Lower lobe of right lung (tissue), 2 donors: ENCODE results near the gene TMEM40. TPM values are rescaled to one million over a fixed set of nuclear protein-coding genes. Genes with fewer than 3 reads are reported as not detected.
A peak's percentile ranks its signal among the peaks of the same experiment; 100 is the strongest.
"Not testable (repeated sequence)": the region's sequence is repeated elsewhere in the genome, so short reads cannot be mapped to it uniquely, and the experiment has no call there.

Source experiments
- ATAC-seq, 2 donors: fragments of 200-7000 bp; cut with Tn5 transposase; one replicate each; pipeline ENCODE4 v1.9.1; 2020 to 2022; ENCODE audit warnings: mild to moderate bottlenecking in 2 of 2, moderate library complexity in 2 of 2
- DNase-seq: peaks from one replicate; pipeline ENCODE4 v3.0.0-alpha.2; 2020
- H3K27ac ChIP-seq: fragments of 200-600 bp; one replicate; pipeline ENCODE4 v1.8.0; 2022
- H3K27me3 ChIP-seq: fragments of 200-600 bp; one replicate; pipeline ENCODE4 v1.8.0; 2022; ENCODE audit warnings: low read depth
- H3K36me3 ChIP-seq: fragments of 200-600 bp; one replicate; pipeline ENCODE4 v1.8.0; 2022; ENCODE audit warnings: mild to moderate bottlenecking
- H3K4me1 ChIP-seq: fragments of 200-600 bp; one replicate; pipeline ENCODE4 v1.8.0; 2022
- H3K4me3 ChIP-seq: fragments of 200-600 bp; one replicate; pipeline ENCODE4 v1.8.0; 2022; ENCODE audit warnings: mild to moderate bottlenecking
- H3K9me3 ChIP-seq: fragments of 200-600 bp; one replicate; pipeline ENCODE4 v1.8.0; 2022
- intact Hi-C: fragments of 100-400 bp; cut with DNase I; formaldehyde crosslinking; loops from one replicate; pipeline ENCODE4 v1.11.0; 2022
- total RNA-seq: library from RNA; stranded (reverse); fragmentation: NEBNext Ultra II Directional; extraction: Animal tissue kit (Norgen Biotek cat#: 25700); gene quantifications from one replicate; pipeline ENCODE4 v1.2.1, GENCODE V29; 2021
- TF ChIP-seq, protein P1 (sequence below): fragments of 200-600 bp; IDR thresholded peaks from one replicate; pipeline ENCODE4 v1.8.0; 2022; ENCODE audit warnings: antibody characterized with exemption, mild to moderate bottlenecking
- donor health status: DM: no; HTN: yes; CAD: no; lungs with severe emphysema.

TMEM40 gene
- total RNA-seq, 1 donor from 2014 or later: 1.0 TPM

DNA sequence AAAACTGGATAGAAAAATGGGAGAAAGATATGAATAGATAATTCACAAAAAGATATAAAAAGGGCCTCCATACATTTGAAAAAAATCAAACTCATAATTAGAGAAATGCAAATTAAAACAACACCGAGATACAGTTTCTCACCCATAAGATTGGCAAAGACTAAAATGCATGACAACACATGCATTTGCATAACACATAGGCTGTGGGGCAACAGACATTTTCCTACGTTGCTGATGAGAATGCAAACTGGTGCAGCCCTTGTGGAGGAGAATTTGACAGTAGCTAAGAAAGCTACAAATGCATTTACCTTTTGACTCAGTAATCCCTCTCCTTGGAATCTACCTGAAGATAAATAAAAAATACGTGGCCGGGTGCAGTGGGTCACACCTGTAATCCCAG is 26.0 kb upstream of the TMEM40 start:
- Histone ChIP-seq H3K4me3 (no peak overlapping the region), H3K9me3 (no peaks in the 10 kb centered on the region), H3K4me1 (no peaks in the 10 kb centered on the region), H3K27me3 (no peaks in the 10 kb centered on the region), H3K27ac (no peak overlapping the region), H3K36me3 (no peaks in the 10 kb centered on the region)
- no peak for DNase-seq
- intact Hi-C loops: no loop called here
- TF ChIP-seq, protein P1, sequence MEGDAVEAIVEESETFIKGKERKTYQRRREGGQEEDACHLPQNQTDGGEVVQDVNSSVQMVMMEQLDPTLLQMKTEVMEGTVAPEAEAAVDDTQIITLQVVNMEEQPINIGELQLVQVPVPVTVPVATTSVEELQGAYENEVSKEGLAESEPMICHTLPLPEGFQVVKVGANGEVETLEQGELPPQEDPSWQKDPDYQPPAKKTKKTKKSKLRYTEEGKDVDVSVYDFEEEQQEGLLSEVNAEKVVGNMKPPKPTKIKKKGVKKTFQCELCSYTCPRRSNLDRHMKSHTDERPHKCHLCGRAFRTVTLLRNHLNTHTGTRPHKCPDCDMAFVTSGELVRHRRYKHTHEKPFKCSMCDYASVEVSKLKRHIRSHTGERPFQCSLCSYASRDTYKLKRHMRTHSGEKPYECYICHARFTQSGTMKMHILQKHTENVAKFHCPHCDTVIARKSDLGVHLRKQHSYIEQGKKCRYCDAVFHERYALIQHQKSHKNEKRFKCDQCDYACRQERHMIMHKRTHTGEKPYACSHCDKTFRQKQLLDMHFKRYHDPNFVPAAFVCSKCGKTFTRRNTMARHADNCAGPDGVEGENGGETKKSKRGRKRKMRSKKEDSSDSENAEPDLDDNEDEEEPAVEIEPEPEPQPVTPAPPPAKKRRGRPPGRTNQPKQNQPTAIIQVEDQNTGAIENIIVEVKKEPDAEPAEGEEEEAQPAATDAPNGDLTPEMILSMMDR: no peak
- ATAC-seq: no peak

DNA sequence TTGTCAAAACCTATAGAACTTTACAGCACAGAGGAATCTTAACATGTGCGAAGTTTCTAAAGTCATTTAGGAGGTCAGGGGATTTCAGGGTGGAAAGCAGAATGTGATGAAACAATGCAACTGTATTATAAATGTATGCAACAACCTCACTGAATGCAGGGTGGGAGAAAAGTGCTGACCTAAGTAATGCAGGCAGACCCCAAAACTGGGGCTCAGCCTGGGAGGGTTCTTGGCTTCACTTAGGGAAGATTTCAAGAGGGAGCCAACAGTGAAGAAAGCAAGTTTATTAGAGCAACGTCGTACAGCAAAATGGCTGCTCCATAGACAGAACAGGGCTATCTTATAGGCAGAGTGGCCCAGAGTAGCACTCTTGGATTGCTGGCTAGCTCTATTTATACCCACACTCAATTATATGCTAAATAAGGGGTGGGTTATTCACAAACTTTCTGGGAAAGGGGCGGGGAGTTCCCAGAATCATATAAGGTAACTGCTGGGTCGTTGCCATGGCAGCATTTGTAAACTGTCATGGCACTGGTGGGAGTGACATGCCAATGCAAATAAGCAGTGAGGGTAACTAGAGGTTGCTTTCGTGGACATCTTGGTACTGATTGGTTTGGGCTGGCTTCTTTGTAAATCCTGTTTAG is 23.2 kb upstream of the TMEM40 start:
- TF ChIP-seq, protein P1: no peak
- DNase-seq (peak; percentile 37), ATAC-seq (peak in 1 of 2 donors; percentile 54)

DNA sequence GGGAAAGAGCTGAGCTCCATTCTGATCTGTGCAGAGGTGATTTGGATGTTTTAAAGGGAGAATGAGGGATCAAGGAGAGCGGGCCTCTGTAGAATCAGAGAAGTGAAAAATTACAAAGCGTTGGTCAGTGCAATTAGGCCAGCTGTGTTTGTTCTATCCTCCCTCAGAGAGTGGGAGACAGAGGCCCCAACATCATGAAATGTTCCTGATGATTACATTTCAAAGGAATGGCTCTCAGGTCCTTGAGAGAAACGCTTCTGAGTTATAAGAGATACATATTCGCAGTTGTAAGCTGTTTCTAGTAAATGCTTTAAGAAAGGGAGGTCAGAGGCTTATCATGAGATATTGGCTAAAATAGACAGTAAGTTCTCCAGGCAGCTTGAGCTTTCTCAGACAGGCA is 21.7 kb upstream of the TMEM40 start:
- no peak overlapping the region for H3K27ac ChIP-seq
- no peaks in the 10 kb centered on the region for H3K9me3 ChIP-seq
- intact Hi-C loops: no loop called here
- DNase-seq (no peak), ATAC-seq (no peak)
- H3K4me3 ChIP-seq: no peak overlapping the region
- H3K27me3 ChIP-seq: no peaks in the 10 kb centered on the region
- TF ChIP-seq, protein P1: no peak
- H3K4me1 ChIP-seq: no peaks in the 10 kb centered on the region
- H3K36me3 ChIP-seq: no peaks in the 10 kb centered on the region

More for the DNA sequence above, 23.2 kb upstream of the TMEM40 start:
- intact Hi-C loops: no loop called here
- Histone ChIP-seq H3K27me3 (no peaks in the 10 kb centered on the region), H3K36me3 (no peaks in the 10 kb centered on the region), H3K4me3 (no peak overlapping the region), H3K4me1 (no peaks in the 10 kb centered on the region), H3K9me3 (no peaks in the 10 kb centered on the region), H3K27ac (no peak overlapping the region)

- H3K27ac ChIP-seq: no peak overlapping the region
- intact Hi-C loops: no loop called here
- no peaks in the 10 kb centered on the region for H3K9me3 ChIP-seq
- H3K36me3 ChIP-seq: no peaks in the 10 kb centered on the region
- TF ChIP-seq, protein P1: no peak
- no peak overlapping the region for H3K4me3 ChIP-seq
- H3K4me1 ChIP-seq: no peaks in the 10 kb centered on the region
- DNase-seq: no peak
- no peaks in the 10 kb centered on the region for H3K27me3 ChIP-seq
- no peak for ATAC-seq
These were observed 18.1 kb upstream of the TMEM40 start for GRCh38 chr3:12777171-12777570.

DNA sequence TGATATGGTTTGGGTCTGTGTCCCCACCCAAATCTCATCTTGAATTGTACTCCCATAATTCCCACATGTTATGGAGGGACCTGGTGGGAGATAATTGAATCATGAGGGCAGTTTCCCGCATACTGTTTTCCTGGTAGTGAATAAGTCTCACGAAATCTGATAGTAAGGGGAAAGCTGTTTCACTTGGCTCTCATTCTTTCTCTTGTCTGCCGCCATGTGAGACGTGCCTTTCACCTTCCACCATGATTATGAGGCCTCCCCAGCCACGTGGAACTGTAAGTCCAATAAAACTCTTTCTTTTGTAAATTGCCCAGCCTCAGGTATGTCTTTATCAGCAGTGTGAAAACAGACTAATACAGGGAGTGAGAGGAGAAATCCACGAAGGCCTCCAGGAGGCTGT is 16.9 kb upstream of the TMEM40 start:
- intact Hi-C loops, H3K27ac ChIP-seq, H3K36me3 ChIP-seq, ATAC-seq, H3K4me3 ChIP-seq, H3K4me1 ChIP-seq, H3K27me3 ChIP-seq, DNase-seq, H3K9me3 ChIP-seq: not testable (repeated sequence)

DNA sequence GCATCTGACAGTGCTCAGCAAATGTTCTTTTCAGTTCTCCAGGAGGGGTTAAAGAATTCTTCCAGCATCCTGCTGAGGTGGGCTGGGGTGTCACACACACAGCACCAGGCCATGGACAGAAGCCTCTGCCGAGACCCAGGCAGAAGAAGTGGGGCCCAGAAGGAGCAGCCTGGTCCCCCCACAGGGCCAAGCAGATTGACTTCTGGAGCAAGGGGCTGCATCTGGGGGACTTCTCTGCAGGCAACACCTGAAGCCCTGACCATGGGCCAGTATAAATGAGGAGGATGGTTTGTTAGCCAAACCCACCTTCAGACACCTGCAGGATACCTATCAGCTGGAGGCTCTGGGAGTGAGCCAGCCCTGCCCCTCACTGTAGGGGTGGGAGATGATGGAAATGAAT is 16.2 kb upstream of the TMEM40 start:
- Histone ChIP-seq H3K4me1 (no peaks in the 10 kb centered on the region), H3K27me3 (no peaks in the 10 kb centered on the region), H3K27ac (no peak overlapping the region), H3K36me3 (no peaks in the 10 kb centered on the region), H3K9me3 (no peaks in the 10 kb centered on the region), H3K4me3 (no peak overlapping the region)
- ATAC-seq (no peak), DNase-seq (no peak)
- TF ChIP-seq, protein P1: no peak
- intact Hi-C loops: no loop called here
